Tongue (tissue), 2 donors: Measurements from ENCODE around the gene MAP1B. TPM values are rescaled to one million over a fixed set of nuclear protein-coding genes. Genes with fewer than 3 reads are reported as not detected.

Experiments used
- DNase-seq: peaks from one replicate; pipeline ENCODE4 v3.0.0-alpha.2; 2015
- total RNA-seq: library from RNA; depleted of rRNA; stranded (reverse); fragments of >200 nt; gene quantifications from one replicate; pipeline ENCODE4 v1.2.3, GENCODE V29; 2014

MAP1B gene
- total RNA-seq, 1 donor from 2014 or later = 116 TPM

DNA sequence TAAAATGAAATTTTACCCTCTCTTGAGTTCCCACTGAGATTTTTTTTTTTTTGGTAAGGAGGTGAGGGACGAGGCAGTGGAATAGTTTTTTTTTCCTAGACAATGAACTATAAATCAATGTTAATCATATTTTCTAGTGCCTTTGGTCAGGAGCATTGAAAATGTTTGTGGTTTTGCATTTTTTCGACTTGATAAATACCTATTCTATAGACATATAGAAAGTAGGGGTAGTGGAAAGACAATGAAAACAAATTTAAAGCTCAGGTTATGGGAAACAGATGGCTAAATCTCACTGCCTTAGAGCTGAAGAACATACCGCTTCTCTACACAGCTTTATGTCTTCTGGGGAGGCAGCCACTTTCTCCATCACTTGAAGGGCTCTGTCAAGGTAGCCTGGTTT lies 118.5 kb downstream of the MAP1B start:
- no peak for DNase-seq

DNA sequence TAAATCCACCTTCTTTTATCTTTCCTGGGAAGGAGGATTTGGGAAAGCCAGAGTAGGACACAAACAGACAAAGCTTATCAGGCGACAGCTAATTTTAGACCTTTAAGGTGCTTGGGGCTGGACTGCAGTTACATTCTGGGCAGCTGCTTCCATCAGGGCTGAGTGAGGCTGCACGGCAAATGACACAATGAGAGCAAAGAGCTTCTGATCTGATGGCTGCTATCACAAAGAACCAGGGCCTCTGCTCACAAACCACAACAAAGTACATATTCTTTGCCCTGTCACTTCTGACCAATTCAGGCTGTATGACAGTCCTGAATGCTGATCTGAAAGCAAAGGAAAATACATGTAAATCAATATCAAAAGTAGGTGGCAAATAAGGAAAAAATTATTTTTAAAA lies 119.7 kb downstream of the MAP1B start:
- no peak for DNase-seq

DNA sequence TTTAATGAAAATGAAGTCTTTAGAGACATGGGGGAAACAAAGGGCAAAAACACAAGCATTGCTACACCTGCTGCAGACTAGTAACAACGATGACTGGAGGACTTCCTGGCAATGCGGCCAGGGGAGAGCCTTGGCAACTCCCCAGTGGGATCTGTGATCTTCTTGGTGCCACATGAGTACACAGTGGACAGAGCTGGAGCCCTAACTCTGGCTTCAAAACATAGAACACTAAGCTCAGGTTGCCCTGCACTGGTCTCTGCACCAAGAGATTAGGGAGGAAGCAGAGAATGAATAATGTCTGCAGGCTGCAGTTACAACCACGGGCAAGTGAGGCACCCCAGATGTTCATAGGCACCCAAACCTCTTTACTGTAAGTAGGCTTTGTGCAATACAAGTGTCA lies 121.7 kb downstream of the MAP1B start:
- no peak for DNase-seq

DNA sequence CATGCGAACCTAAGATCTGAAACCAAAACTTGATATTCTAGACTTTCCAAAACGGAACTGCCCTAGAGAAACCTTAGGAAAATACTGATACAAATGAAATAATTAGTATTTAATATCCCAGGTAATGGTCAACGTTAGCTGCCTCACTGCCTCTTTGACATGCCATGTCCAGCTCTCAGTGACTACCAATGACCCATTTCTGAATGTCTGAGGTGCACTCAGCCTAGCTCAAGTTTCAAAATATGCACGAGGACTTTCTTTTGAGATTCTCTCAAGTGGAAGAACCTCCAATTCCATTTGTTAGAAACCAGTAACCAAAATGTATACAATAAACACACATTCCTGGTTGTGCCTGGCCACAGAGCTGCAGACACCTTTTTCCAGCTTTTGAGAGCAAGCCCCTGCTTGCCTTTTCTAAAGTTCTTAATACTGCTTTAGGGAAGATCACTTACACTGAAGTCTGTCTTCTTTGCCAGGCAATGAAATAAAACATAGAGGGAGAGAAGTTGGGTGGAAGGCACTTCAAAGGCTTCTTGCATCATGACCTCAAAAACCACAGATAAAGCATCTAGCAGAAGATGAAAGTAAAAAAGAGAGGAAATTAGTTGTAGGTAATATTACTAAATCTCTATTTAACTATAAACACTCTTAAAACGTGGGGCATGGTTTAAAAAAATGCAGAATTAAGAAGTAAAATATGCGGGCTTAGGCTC lies 124.9 kb downstream of the MAP1B start:
- no peak for DNase-seq

DNA sequence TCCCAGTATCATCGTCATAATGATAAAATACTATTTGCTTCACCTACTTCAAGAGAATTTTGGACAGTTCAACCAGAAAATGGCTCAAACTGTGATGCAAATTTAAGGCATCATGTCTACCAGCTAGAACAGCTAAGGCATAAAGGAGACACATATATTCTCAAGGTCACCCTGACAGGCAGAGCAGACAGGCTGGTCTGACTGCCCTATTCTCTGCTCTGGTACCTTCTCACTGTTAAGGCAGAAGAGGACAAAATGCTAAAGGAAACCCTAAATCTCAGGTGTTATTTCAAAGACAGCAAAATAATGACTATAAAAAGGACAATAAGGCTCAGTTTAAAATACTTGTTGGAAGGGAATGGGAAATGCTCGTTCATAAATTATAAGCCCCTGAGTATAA lies 125.6 kb downstream of the MAP1B start:
- no peak for DNase-seq

DNA sequence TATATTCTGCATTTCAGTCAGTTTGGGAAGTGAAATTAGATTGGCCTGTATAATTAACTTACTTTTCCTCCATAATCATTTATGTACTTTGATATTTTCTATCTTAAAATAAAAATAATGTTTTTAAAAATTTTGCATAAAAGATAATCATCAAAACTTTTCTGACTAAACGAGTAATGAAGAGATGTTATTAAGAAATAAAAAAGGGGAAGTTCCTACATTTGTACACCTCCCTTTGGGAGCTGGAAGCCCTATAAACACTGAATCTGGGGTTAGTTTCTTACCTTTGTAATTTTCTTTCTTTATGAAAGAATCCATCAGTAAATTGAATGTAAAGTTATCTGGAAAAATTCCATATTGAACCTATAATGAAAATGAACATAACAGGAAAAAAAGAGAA lies 126.6 kb downstream of the MAP1B start:
- DNase-seq = no peak

DNA sequence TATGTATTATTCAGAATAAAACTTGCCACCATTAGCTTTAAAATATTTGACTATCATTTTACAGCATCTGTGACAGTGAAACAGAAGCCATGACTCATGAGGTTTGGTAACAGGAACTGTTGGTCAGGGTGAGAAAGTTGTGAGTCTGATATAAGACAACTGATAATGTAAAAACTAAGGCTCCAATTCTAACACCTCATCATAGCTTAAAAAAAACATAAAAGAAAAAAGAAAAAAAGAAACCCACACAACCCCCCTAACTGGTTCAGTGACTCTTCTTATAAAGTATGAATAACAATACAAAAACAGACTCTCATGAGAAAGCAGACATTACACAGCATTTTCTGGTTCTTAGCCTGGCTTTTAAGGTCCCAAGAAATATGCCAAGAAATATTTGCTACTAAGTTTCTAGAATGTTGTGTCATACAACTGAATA lies 127.0 kb downstream of the MAP1B start:
- DNase-seq = peak; percentile 19

DNA sequence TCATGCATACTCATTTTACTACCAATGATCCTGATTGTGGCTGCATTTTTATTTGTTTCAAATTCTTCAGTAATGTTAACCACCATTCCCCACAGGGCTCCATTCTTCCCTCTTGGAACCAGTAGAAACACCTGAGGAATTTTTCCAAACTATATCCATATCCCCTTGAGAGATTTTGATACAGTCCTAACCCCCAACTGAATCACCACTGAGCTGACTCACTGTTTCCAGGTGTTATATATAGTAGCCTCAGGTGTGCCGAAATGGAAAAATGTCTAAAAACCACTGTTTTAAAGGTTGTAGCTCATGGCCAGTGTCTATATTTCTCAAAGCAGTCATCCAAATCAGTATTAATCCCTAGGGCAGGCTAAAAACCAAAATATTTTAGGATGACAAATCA lies 127.6 kb downstream of the MAP1B start:
- no peak for DNase-seq

DNA sequence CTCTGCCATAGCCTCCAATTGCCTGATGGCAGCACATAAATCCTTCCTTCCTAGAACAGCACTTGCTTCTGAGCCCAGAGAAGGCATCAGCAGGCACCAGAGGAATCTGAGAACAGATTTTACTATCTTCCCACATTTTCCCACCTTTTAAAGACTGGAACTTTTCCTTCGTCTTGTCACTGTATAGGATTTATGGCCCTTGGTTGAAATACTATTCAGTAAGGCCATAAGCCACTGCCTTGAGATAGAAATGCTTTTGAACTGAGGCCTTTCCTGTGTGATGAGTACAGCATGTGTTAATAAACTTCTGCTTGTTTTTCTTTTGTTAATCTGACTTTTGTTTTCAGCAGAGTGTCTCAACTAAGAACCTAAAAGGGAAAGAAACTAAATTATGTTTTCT lies 128.4 kb downstream of the MAP1B start:
- no peak for DNase-seq

DNA sequence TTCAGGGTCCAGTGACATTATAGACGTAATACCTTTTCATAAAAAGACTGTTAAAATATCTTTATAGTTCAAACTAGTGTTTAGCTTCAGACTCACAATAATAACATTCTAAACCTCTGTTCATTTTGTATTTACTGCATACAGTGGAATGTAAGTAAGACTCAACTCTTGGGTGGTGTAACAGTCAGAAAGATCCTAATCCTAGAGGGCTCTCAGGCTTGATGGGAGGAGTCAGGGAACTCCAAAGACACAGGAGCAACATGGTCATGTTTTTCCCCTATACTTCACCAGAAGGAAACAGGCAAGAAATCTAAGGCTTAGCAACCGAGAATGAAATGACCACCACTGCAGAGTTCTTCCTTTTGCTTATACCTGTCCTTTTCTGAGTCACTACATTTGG lies 130.1 kb downstream of the MAP1B start:
- no peak for DNase-seq

DNA sequence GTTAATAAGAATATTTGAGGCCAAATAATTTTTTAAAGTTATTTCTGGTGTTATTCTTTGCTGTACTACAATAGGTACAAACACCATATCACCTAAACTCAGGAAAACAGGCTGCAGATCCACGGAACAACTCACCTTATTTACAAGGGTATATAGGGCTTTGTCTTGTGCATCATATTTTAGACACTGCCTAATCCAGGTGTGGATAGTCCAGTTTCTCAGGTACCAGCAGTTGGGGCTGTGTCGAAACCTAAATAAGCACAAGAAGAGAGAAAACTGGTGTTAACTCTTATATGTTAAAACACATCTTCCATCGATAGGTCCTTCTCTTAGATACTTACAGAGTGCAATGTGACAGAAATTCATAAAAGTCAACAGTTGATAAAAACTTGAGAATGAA lies 130.6 kb downstream of the MAP1B start:
- DNase-seq = no peak

DNA sequence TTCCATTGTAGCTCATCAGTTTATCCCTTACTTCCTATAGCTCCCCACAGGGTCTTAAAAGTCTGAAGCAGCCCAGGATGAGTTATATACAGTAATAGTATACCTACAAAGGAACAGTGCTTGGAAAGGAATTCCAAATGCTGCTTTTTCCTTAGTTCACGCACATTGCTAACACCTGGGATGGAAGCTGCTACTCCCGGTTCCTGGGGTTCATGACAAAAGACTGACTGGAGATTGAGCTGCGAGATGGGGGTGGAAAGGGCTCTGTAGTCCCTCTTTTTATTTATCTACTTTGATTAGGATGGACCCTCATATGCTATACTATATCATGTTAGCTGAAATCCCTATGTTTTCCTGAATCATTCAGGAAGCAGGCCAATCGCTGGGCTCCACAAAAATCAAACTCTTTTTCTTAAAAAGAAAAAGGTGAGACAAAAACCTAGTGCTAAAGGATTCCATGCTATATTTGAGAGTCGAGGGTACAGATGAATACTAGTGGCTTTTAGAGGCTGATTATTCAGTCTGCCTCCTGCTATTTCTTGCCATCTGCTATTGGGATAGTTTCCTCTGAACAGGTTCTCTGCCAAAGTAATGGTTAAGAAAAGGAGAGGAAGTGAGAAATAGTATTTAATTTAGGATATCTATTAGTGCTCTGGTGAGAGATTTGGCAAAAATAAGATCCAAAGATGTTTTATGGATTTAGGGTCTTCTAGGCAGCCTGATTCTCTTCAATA lies 131.6 kb downstream of the MAP1B start:
- DNase-seq = no peak

DNA sequence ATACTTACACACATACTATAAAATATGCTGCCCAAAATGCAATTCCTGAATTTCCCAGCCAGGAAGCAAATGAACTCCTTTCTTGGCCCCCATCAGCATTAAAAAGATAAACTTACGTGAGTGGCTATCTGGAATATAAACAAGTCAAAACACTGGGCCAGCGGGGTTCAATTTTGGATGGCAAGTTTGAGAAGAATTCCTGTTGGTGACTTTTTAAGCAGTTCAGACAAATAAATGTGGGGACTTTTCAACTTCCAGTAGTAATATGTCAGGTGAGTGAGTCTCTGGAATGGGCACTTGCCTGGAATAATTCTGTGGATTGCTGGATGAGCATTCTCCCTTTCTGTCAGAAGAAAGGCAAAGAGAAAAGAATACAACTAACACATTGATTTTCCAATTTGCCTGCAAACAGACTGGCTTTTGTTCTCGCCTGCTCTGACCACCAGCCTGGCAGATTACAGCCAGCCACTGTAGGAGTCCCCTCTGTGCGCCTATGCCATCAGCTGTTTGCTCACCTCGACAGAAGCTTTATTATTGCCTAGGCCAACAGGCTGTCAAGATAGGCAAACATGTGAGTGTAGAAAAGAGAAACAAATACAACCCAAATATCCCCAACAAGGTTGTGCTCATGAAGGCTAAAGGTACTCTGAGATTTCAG lies 134.2 kb downstream of the MAP1B start:
- peak; percentile 24 for DNase-seq

DNA sequence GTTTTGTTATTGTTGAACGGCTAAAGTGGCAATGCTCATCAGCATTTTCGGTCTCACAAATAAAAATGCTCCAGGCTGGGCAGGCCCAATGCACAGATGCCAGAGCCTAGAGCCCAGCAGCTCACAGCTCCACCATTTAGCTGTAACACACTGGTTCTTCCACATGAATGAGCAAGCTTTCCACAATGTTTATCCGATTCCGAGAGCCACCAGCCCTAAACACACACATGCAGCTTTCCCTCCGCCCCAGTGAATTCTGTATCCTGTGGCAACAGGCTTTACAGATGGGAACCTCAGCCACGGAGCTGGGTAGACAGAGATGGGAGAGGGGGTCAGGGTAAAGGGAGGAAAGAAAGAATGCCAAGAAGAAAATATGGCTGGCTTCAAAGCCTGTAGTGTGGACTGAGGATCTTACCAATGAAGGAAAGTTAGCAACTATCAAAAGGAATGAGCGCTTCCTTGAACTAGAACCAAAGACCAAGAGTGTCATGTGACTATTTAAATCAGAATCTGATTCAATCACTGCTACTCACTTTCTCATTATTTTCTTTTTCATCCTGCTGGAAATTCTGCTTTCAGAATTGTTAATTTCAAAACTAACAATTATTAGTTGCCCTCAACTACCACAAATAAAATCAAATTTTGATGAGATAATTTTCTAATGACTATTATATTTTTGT lies 135.7 kb downstream of the MAP1B start:
- DNase-seq = no peak

DNA sequence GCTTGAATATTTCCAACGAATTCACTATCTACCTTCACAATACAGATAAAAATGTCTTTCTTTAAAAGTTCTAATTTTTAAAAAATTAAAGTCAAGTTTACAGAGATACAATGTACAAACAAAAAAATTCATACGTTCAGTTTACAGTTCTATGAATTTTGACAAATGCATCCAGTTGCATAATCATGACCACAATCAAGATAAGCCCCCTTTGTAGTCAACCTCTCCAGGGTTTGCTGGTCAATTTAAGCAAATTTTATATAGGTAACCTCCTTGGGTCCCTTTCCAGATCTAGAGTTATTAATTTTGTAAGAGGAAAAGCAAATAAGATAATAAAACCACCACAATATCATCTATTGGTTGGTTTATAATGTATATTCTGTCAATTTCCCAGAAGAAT lies 136.4 kb downstream of the MAP1B start:
- no peak for DNase-seq

DNA sequence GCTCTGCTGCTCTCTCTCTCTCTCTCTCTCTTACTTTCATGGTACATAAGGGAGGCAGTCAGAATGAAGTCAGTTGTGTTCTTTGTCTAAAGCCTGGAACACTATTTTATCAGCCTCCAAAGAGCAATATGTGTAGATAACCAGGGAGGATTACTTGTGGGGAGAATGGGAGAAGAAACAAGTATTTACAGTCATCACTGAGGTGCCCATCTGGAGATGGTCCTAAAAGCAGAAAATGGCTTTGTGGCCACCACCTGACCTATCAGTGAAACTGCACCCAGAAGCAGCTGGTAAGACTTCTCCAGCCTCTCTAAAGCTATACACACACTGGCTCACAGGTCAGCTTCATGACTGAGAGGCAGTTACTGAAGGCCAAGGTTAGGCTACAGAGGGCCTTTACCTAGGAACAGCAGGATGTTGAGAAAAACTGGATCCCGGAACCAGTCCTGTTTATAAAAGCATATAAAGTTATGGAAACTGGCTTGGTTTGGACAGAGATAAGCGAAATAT lies 137.6 kb downstream of the MAP1B start:
- DNase-seq = peak; percentile 37

DNA sequence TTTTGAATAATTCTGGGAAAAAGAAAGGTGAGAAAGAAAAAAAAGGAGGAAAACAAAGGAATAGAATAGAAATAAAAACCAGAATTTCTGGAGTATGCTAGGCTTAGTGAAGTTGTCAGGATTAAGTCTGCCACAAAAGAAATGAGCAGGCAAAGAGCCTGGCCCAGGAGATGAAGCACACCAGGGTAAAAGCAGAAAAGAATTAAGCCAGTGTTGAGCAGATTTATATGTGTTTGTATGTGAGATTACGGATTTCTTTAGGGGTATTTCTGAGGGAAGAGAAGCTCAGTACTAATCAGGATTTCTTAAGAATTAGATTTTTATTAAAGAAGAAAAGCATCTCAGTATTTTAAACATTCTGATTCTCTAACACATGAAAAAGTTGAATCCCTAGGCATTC lies 138.3 kb downstream of the MAP1B start:
- DNase-seq = no peak

DNA sequence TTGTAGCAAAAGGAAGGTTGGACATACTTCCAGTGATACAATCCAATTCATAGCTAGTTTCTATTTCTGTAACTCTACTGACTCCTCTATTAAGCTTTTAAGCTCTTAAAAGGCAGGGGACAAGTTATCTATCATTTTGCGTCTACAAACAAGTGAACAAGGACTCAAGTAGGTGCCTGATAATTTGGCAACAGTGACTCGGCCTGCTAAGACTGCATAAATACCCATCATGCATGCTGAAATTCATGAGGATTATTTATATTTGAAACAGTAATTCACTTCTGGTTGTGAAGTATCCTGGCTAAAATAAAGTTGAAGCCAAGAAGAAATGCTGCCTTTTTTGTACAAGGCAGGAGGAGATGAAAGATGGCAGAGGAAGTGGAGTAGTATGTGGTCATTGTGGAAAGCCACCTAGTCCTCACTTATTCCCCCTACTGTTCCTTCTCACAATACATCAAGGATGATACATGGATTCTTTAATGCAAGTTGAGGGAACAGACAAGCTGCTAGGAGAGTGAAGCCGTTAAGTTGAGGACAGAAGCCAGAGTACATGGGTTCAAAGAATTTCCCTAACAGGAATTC lies 138.8 kb downstream of the MAP1B start:
- peak; percentile 26 for DNase-seq

DNA sequence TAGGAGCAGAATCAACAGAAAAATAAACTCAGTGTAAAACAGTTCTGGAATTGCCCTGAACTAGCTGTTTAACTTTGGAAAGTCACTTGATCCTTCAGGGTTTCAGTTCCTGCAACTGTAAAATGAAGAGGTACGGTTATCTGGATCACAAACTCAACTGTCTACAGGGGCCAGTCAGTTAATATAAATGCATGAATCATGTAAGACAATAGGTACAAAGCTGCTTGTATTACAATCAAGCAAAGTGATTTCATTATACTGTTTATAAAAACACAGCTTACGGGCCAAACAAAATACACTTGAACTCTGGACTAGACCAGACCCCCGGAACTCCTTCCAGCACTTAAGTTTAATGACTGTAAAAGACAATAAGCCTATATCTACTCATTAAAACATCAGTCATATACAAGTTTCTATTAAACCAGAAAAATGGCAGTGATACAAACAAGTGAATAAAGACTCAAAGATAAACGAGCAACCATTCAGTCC lies 139.7 kb downstream of the MAP1B start:
- DNase-seq = no peak

DNA sequence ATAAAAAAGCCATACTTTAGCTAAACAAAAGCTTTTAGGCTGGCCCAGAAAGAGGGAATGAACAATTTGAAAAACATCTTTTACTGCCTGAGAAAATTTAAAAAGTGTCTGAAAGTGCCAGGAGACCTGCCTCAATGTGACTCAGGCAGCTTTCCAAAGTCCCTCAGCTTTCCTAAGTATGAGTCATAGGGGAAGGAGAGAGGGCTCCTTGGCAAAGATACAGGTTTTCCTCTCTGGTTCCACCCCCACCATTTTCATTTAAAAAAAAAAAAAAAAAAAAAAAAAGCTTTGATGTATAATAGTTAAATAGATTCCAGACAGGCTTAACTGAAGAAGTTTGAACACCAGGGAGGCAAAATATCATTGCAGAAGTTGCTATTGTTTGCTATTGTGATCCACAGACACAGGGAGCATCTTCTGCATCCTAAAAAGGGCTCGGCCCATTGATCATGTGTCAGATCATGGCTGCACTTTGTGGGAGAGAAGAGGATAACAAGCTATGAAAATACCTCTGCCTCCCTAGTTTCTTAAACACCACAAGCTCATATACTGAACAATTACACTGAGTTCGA lies 141.2 kb downstream of the MAP1B start:
- DNase-seq = peak; percentile 74

DNA sequence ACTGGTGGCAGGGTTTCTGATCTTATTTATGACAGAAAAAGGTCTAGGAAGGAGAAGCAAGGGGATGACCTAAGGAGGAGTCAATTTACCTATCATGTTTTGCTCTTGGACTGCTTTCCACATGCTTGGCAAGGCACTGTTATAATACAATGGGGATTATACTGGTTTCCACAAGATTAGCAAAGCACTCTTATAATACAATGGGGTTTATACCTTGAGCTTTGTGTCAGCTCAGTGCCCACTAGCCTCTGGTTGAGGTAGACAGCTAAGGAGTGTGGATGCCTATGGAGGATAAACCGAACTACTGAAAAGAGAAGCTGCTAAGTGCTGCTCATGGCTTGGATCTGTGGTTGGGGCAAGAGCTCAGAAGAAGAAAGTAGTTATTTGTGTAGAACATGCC lies 144.1 kb downstream of the MAP1B start:
- no peak for DNase-seq

DNA sequence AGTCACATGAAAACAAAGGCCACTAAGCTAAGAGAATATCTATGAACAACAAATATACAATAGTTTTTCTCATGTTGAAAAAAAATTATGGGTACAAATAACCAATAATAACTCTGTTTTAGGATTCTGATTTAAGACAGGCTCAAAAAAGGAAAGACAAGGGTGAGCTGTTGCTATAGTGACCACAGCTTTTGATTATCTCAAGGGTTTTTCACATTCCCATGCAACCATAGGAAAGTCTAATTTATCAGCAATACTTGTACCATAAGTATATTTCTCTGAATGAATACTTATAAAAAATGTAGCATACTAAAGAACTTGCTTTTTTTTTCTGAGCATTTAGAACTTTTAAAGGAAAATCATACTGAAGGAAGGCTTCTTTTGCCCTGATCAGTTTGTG lies 144.7 kb downstream of the MAP1B start:
- DNase-seq = no peak
